Pancreas (tissue), 10 donors: Measurements from ENCODE around the gene SEC31B. TPM values are rescaled to one million over a fixed set of nuclear protein-coding genes. Genes with fewer than 3 reads are reported as not detected.

ENCODE experiments used
- ATAC-seq, 4 donors: fragments of 200-7000 bp; cut with Tn5 transposase; one replicate each; pipeline versions ENCODE4 v1.8.0 to v1.9.1; 2020; ENCODE audit warnings: mild to moderate bottlenecking in 4 of 4, moderate library complexity in 4 of 4
- DNase-seq, 6 donors: peaks; one replicate each; pipeline ENCODE4 v3.0.0-alpha.2; 2020
- FAIRE-seq: peaks from 2 replicates; lab custom pipeline; 2012; peaks lifted over from hg19 to GRCh38; lab: Jason Lieb, UNC
- H3K27ac ChIP-seq, 4 donors: fragments of 200-600 bp; sonication (generic); 1 replicate in 3 of 4; 2 replicates in 1 of 4; pipeline versions ENCODE4 v1.5.0 to v1.8.0; 2020
- H3K27me3 ChIP-seq, 4 donors: fragments of 200-600 bp; one replicate each; pipeline ENCODE4 v1.8.0; 2021
- H3K36me3 ChIP-seq, 3 donors: fragments of 200-600 bp; sonication (generic) in 1 of 3; one replicate each; pipeline versions ENCODE4 v1.5.0 to v1.8.0; 2020 to 2021
- H3K4me1 ChIP-seq, 3 donors: fragments of 200-600 bp; one replicate each; pipeline ENCODE4 v1.8.0; 2021
- H3K4me3 ChIP-seq, 4 donors: fragments of 200-600 bp; sonication (generic) in 2 of 4; one replicate each; pipeline versions ENCODE4 v1.5.0 to v1.8.0; 2020 to 2021
- H3K9me3 ChIP-seq, 4 donors: fragments of 200-600 bp; one replicate each; pipeline ENCODE4 v1.8.0; 2021
- WGBS, 2 donors: extraction: QIAGEN DNeasy Blood & Tissue Kit; methylation state at CpG; one replicate each; pipeline ENCODE4 v1.1.7; 2013; 5-methylcytosine and 5-hydroxymethylcytosine counted together
- intact Hi-C, 3 donors: fragments of 100-400 bp; cut with DNase I; formaldehyde crosslinking; loops; one replicate each; pipeline versions ENCODE4 v1.11.1 to v1.14.2; 2022
- polyA plus RNA-seq, 2 donors: library from polyadenylated mRNA; stranded (reverse); fragments of 200-250 nt; gene quantifications; one replicate each; pipeline ENCODE4 v1.2.3, GENCODE V29; 2013
- total RNA-seq, 6 donors: library from RNA; stranded (reverse); fragmentation: NEBNext Ultra II Directional in 4 of 6; extraction: Animal tissue kit (Norgen Biotek cat#: 25700) in 4 of 6; gene quantifications; one replicate each; pipeline versions ENCODE4 v1.2.1 to v1.2.4, GENCODE V29; 2021 to 2023
- TF ChIP-seq, protein P1 (sequence below), 4 donors: fragments of 200-600 bp; sonication (generic) in 3 of 4; IDR thresholded peaks; one replicate each; pipeline versions ENCODE4 v1.5.0 to v1.8.0; 2021; ENCODE audit warnings: antibody characterized with exemption in 4 of 4
- donor health status: healthy with polysubstance abuse.
- donor health status: DM: no; HTN: no; CAD: no; lungs with moderate emphysema.
- donor health status: DM: no; HTN: no; CAD: no.
- donor health status: control.
- donor health status: control.
- donor health status: Bipolar disorder and iron deficiency.
- donor health status: DM: yes; HTN: yes; CAD: no.
- donor health status: DM: no; HTN: no; CAD: no.
- donor health status: DM: no; HTN: no; CAD: no.
- donor health status: DM: yes; HTN: yes; CAD: no.

The SEC31B gene
- total and polyA plus RNA-seq, 8 donors = 1.8 to 14.4 (median 2.4) TPM

DNA sequence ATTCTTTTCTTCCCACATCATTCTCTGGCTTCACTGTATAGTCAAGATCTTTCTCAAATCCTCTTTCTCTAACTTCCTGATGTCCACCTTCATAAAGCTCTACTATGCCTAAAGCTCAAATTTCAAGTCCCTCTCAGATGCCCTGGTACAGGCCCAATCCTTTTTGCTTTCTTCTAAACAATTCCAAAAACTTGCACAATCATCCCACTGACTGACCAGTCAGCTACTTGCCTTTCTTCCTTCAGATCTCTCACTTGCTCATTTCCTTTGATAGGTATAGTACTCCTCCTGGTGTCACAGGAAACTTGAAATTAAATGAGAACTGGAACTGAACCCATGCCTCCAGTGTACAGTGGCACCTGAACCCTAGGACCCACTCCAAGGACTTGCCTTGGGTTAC lies 18.2 kb downstream of the SEC31B start:
- Histone ChIP-seq H3K27ac (no peak overlapping the region), H3K4me1 (no peaks in the 10 kb centered on the region), H3K36me3 (no peaks in the 10 kb centered on the region), H3K4me3 (no peak overlapping the region), H3K9me3 (no peaks in the 10 kb centered on the region), H3K27me3 (no peaks in the 10 kb centered on the region)
- no peak for FAIRE-seq
- intact Hi-C loops = no loop called here
- TF ChIP-seq, protein P1, sequence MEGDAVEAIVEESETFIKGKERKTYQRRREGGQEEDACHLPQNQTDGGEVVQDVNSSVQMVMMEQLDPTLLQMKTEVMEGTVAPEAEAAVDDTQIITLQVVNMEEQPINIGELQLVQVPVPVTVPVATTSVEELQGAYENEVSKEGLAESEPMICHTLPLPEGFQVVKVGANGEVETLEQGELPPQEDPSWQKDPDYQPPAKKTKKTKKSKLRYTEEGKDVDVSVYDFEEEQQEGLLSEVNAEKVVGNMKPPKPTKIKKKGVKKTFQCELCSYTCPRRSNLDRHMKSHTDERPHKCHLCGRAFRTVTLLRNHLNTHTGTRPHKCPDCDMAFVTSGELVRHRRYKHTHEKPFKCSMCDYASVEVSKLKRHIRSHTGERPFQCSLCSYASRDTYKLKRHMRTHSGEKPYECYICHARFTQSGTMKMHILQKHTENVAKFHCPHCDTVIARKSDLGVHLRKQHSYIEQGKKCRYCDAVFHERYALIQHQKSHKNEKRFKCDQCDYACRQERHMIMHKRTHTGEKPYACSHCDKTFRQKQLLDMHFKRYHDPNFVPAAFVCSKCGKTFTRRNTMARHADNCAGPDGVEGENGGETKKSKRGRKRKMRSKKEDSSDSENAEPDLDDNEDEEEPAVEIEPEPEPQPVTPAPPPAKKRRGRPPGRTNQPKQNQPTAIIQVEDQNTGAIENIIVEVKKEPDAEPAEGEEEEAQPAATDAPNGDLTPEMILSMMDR (IDR thresholded peaks at IDR 0.05) = no peak
- no peak for ATAC-seq
- no peak for DNase-seq

DNA sequence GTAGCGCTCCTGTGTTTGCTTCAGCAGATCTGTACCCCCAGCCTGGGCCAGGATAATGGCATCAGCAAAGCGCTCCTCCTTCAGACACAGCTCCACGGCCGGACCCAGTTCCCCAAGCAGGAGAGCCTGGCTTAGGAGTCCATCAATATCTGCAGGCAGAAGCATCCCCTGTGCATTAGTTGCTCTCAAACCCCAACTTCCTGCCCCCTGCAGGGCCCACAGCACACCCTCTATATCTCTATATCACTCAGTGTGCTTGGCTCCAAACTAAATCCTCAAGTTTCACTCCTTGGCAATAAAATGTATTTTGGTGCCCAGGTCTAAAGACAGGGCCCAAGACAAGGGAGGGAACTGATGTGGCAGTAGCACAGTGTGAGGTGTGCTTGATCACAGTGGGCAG lies 21.6 kb downstream of the SEC31B start:
- no peak for ATAC-seq
- Histone ChIP-seq H3K27ac (no peak overlapping the region), H3K9me3 (no peaks in the 10 kb centered on the region), H3K36me3 (no peaks in the 10 kb centered on the region), H3K27me3 (no peaks in the 10 kb centered on the region), H3K4me3 (no peak overlapping the region), H3K4me1 (no peaks in the 10 kb centered on the region)
- FAIRE-seq = no peak
- WGBS, 2 donors = 90 to 91% methylated on average over 4 of the region's 4 CpGs
- no peak for DNase-seq
- TF ChIP-seq, protein P1 (IDR thresholded peaks at IDR 0.05) = no peak
- intact Hi-C loops = no loop called here

DNA sequence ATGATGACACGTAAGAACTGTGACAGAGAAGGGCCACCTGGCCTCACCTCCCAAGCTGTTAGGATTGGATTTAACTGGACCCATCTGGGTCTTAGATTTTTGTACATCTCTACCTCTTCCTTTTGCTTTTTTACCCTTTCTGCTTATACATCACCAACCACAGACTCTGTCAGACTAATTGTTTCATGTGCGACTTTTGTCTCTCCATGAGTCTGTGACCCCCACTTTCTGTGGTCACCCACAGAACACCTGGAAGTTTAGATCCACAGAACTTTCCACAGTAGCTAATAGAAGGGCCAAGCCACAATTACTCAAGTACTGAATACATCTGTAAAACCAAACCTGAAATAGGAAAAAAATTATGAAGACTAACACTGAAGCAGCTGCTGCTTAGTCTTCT lies 23.1 kb downstream of the SEC31B start:
- Histone ChIP-seq H3K27me3 (no peaks in the 10 kb centered on the region), H3K36me3 (no peaks in the 10 kb centered on the region), H3K9me3 (no peaks in the 10 kb centered on the region), H3K4me3 (no peak overlapping the region), H3K4me1 (no peaks in the 10 kb centered on the region), H3K27ac (no peak overlapping the region)
- intact Hi-C loops = no loop called here
- TF ChIP-seq, protein P1 (IDR thresholded peaks at IDR 0.05) = no peak
- FAIRE-seq (no peak), DNase-seq (no peak), ATAC-seq (no peak)
- 90 to 92% methylated on average over 2 of the region's 2 CpGs for WGBS, 2 donors

DNA sequence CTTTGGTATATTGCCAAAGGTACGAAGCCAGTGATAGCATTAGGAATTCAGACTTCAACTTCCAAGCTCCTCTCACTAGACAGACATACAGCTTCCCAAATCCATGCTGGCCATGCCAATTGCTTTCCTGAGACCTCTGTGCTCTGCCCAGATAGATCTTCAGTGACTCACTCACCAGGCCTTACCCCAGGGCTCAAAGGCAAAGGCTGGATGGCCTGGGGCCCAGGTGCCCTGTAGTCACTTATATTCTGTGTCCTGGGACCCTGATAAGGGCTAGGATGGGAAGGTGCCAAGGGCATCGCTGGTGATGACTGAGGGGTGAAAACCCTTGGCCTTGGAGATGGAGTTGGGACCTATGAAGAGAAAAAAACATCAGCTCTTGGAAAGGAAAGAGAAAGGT lies 29.1 kb downstream of the SEC31B start:
- FAIRE-seq = no peak
- WGBS, 2 donors = 70 to 80% methylated on average over 2 of the region's 2 CpGs
- H3K4me1 ChIP-seq = no peaks in the 10 kb centered on the region
- H3K4me3 ChIP-seq = no peak overlapping the region
- H3K36me3 ChIP-seq = no peaks in the 10 kb centered on the region
- H3K9me3 ChIP-seq = no peaks in the 10 kb centered on the region
- TF ChIP-seq, protein P1 (IDR thresholded peaks at IDR 0.05) = no peak
- no peaks in the 10 kb centered on the region for H3K27me3 ChIP-seq
- no peak overlapping the region for H3K27ac ChIP-seq
- intact Hi-C loops = no loop called here
- no peak for DNase-seq
- ATAC-seq = no peak

DNA sequence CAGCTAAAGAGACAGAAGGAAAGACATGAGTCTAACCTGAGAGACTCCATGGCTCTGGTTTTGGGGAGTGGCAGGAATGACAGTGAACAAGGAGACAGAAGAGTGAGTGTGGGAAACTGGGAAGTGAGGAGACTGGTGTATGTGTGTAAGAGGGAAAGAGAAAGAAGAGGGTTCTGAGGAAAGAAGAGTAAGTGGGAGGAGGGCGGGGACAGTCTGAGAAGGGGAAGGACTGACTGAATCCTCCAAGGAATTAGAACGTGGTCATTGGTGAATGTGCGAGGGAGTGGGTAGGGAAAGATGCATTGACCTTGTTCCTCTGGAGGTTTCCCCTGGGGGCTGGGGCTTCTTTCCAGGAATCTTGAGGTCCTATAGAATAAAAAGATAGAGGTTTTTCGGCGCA lies 30.3 kb downstream of the SEC31B start:
- Histone ChIP-seq H3K4me3 (no peak overlapping the region), H3K27me3 (no peaks in the 10 kb centered on the region), H3K9me3 (no peaks in the 10 kb centered on the region), H3K36me3 (no peaks in the 10 kb centered on the region), H3K27ac (no peak overlapping the region), H3K4me1 (no peaks in the 10 kb centered on the region)
- FAIRE-seq (no peak), ATAC-seq (no peak), DNase-seq (no peak)
- WGBS, 2 donors = 87 to 94% methylated on average over 5 of the region's 5 CpGs
- TF ChIP-seq, protein P1 (IDR thresholded peaks at IDR 0.05) = no peak
- intact Hi-C loops = no loop called here
